Nephron progenitor cell (in vitro differentiated cells): ENCODE data around the gene ATP1A4.

Experiments used
- DNase-seq: peaks from one replicate; pipeline ENCODE4 v3.0.0; 2021
- H3K27ac Mint-ChIP-seq: 2 replicates; pipeline ENCODE4 v1.8.0; 2021; ENCODE audit warnings: mild to moderate bottlenecking, moderate library complexity, mixed read lengths
- H3K27me3 Mint-ChIP-seq: 2 replicates; pipeline ENCODE4 v1.8.0; 2021; ENCODE audit warnings: mild to moderate bottlenecking, low read depth, mixed read lengths; ENCODE audit not compliant: poor library complexity
- H3K36me3 Mint-ChIP-seq: 2 replicates; pipeline ENCODE4 v1.8.0; 2021; ENCODE audit warnings: low read depth, mixed read lengths
- H3K4me1 Mint-ChIP-seq: 2 replicates; pipeline ENCODE4 v1.8.0; 2021; ENCODE audit warnings: mixed read lengths
- H3K4me3 Mint-ChIP-seq: 2 replicates; pipeline ENCODE4 v1.8.0; 2021; ENCODE audit warnings: mild to moderate bottlenecking, moderate library complexity, mixed read lengths
- H3K9me3 Mint-ChIP-seq: 2 replicates; pipeline ENCODE4 v1.8.0; 2021; ENCODE audit warnings: mild to moderate bottlenecking, moderate library complexity, mixed read lengths
- CTCF ChIP-seq: fragments of 200-600 bp; sonication (generic); IDR thresholded peaks from 2 replicates; pipeline ENCODE4 v1.5.0; 2021; ENCODE audit warnings: antibody characterized with exemption

Gene ATP1A4

GRCh38 chr1:160118928-160119327, 32.5 kb upstream of the ATP1A4 start:
- Mint-ChIP-seq H3K36me3 (peaks cover 13% of the 10 kb centered on the region), H3K27me3 (peaks cover 6% of the 10 kb centered on the region), H3K4me3 (no peak overlapping the region), H3K4me1 (peaks cover 58% of the 10 kb centered on the region), H3K9me3 (no peaks in the 10 kb centered on the region), H3K27ac (no peak overlapping the region)
- DNase-seq, result no peak
- TF ChIP-seq CTCF, result no peak

DNA sequence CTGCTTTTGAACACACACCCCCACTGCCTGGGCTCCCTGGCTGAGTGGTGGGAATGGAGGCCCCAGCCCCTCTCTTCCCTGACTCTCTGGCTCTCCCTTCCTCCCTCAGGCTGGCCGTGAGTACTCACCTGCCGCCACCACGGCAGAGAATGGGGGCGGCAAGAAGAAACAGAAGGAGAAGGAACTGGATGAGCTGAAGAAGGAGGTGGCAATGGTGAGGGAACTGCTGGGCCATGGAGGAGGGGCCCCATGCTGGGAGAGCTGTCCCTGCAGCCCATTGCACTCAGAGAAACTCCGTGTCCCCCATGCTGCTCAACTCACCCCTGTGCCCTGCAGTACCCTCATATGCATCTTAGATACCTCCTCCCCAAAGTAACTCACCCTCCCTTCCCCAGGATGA, 30.6 kb upstream of the ATP1A4 start:
- peaks cover 6% of the 10 kb centered on the region for H3K27me3 Mint-ChIP-seq
- H3K36me3 Mint-ChIP-seq, result peaks cover 15% of the 10 kb centered on the region
- H3K4me1 Mint-ChIP-seq, result peaks cover 50% of the 10 kb centered on the region
- H3K9me3 Mint-ChIP-seq, result no peaks in the 10 kb centered on the region
- H3K4me3 Mint-ChIP-seq, result no peak overlapping the region
- H3K27ac Mint-ChIP-seq, result no peak overlapping the region
- no peak for TF ChIP-seq CTCF
- no peak for DNase-seq

GRCh38 chr1:160121388-160121787, 30.0 kb upstream of the ATP1A4 start:
- Mint-ChIP-seq H3K4me3 (no peak overlapping the region), H3K27ac (no peak overlapping the region), H3K36me3 (peaks cover 15% of the 10 kb centered on the region), H3K27me3 (peaks cover 6% of the 10 kb centered on the region), H3K4me1 (peaks cover 44% of the 10 kb centered on the region), H3K9me3 (no peaks in the 10 kb centered on the region)
- no peak for TF ChIP-seq CTCF
- no peak for DNase-seq

GRCh38 chr1:160122978-160123495, 28.4 kb upstream of the ATP1A4 start:
- DNase-seq, result no peak
- Mint-ChIP-seq H3K4me1 (peaks cover 27% of the 10 kb centered on the region), H3K9me3 (no peaks in the 10 kb centered on the region), H3K36me3 (peaks cover 24% of the 10 kb centered on the region), H3K27ac (no peak overlapping the region), H3K27me3 (peaks cover 3% of the 10 kb centered on the region), H3K4me3 (no peak overlapping the region)
- no peak for TF ChIP-seq CTCF

DNA sequence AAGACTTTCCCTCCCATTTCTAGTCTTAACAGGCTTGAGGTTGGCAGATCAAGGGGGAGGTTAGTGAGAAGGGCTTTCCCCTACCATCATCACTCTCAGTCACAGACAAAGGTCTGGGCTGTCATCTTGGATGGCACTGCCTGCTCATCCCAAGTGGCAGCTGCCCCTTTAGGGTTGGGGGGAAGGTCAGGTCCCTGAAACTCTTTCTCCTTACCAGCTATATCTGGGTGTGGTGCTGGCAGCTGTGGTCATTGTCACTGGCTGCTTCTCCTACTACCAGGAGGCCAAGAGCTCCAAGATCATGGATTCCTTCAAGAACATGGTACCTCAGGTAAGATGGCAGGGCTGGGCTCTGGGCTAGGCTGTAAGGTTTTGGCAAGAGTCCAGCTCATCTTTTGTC, 27.7 kb upstream of the ATP1A4 start:
- Mint-ChIP-seq H3K9me3 (no peaks in the 10 kb centered on the region), H3K27ac (no peak overlapping the region)
- DNase-seq, result no peak

More for the DNA sequence above, 27.7 kb upstream of the ATP1A4 start:
- Mint-ChIP-seq H3K4me3 (no peak overlapping the region), H3K4me1 (peaks cover 20% of the 10 kb centered on the region), H3K27me3 (no peaks in the 10 kb centered on the region), H3K36me3 (peaks cover 30% of the 10 kb centered on the region)
- TF ChIP-seq CTCF, result no peak
